UCSD-AML1 (cell line): ENCODE results near the gene RGS2.
A peak's percentile ranks its signal among the peaks of the same experiment; 100 is the strongest.

Source experiments
- DNase-seq: peaks from one replicate; lab custom pipeline; 2025; ENCODE audit not compliant: unreplicated experiment; lab: John Stamatoyannopoulos, UW

Gene RGS2, protein sequence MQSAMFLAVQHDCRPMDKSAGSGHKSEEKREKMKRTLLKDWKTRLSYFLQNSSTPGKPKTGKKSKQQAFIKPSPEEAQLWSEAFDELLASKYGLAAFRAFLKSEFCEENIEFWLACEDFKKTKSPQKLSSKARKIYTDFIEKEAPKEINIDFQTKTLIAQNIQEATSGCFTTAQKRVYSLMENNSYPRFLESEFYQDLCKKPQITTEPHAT

DNA sequence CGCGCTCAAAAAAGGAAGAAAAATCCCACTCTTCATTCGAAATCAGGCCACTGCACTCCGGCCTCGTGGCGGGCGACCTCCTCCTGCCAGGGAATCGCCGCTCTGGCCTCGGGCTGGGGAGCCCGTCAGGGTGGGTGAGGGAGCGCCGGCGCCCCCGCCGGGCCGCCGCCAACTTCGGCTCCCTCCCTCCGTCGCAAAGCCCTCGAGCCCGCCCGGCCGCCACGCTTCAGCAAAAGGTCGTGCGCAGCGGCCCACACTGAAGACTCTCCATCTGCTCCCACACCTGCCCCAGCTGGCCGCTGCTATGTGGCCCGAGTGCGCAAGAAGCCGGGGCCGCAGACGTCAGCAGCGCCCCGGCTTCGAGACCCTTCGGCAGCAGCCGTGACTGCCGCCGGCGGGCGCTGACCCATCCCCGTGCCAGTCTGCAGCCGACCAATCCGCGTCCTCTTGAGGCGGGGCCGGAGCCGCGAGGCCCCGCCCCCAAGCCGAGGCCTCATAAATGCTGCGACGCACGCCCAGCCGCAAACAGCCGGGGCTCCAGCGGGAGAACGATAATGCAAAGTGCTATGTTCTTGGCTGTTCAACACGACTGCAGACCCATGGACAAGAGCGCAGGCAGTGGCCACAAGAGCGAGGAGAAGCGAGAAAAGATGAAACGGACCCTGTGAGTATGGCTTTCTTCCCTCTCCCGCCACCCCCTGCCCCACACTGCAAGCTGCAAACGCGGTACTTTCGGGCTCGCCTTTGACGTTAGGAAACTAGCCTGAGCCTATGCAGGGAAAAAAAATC lies at the start of gene RGS2:
RGS2 (plus strand) TSS at position 522 of the 789 bp plus-strand sequence; CDS start at position 555, 33 bp downstream.
- peak; percentile 92 for DNase-seq

GRCh38 chr1:192759104-192759503 lies 49.7 kb upstream of the RGS2 start:
- DNase-seq, result no peak

GRCh38 chr1:192762265-192762664 lies 46.6 kb upstream of the RGS2 start:
- no peak for DNase-seq

DNA sequence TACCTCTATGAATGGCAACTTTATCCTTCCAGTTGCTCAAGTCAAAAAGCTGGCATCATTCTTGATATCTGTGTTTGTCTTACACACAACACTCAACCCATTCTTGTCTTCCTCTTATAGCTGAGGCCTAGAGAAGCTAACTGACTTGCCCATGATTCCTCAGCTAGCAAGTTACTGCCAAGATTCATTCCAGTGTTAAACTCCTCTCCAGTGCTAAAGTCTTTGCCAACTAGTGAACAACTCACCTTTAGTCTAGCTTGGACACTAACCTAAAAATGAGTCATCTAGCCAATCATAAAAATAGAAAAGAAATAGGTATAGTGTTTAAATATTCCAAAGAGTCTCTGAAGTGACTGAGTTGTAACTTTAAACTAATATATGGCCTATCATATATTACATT lies 45.6 kb upstream of the RGS2 start:
- DNase-seq, result no peak

DNA sequence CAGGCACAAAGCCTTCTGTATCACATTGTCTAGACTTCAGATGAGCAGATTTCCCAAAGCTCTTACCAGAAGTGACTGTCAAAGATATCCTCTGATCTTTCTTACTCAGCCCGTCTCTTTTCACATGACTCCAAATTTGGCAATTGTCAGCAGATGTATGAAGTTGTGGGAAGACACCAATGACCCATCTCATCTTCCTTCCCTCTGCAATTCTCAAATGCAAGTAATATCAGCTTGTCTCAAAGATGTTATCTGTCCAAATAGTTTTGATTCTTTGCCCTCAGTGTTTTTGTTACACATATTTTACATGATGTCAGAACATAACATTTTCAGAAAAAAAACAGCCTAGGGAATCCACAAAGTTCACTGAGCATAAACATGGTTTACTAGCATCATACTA lies 45.1 kb upstream of the RGS2 start:
- DNase-seq, result no peak

DNA sequence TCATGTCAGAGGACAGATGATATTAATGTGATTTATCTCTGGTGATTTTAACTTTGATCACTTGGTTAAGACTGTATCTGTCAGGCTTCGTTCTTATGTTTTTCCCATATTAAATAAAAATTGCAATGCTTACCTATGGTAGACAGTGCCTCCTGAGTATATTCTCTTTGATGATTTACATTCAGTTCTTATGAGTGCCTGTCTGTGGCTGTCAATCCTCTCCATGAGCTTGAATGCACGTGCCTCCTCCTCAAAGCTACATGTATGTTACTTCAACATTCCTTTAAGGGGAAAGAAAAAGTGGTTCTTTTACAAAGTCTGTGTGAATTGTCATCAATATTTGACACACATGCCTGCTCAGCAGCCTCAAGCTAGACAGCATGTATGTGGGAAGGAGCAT lies 44.2 kb upstream of the RGS2 start:
- DNase-seq, result no peak

DNA sequence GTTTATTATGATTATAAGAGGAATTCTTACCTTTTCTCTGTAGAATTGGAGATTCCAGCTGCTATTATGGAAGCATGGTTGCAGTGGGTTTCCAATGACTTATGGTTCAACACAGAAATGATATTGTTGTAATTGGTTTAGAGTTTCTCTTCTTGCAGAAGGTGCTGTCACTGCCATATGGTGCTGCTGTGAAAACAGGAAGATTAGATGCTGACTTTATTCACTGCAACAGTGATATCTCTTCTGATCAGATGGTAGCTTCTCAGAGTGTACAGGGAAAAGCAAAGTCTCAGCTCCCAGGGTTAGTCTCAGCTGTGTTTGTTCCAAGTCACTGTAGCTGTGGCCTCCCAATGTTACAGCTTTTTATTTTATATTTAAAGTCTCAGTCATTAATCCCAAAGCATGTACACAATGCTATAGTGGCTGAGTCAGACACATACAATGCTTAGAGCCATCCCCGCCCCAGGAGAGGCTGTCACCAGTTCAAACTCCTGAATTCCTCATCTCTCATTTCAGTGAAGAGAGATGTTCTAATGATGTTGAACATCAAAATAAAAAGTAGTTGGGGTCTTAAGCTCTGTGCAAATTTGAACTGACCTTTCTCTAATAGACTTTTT lies 42.7 kb upstream of the RGS2 start:
- no peak for DNase-seq

DNA sequence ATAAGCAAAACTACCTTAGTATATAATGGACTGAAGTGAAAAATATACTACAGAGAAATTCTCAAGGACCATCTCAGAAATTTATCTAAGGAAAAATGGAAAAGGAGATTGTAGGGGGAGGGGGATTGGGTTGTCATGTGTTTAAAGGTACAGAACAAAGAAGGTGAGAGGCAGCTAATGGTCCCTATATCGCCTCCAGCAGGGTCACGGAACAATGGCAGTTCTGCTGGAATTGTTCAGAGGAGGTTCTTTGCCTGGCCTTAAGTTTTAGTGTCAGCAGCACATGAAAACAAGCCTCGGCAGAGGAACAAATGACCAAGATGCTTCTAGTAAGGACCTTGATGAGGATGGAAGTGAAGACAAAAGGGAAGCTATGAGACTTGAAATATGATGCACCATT lies 42.0 kb upstream of the RGS2 start:
- DNase-seq, result no peak

- no peak for DNase-seq
Measured at GRCh38 chr1:192767798-192768197, 41.0 kb upstream of the RGS2 start.

GRCh38 chr1:192768463-192768862 lies 40.4 kb upstream of the RGS2 start:
- DNase-seq, result no peak

DNA sequence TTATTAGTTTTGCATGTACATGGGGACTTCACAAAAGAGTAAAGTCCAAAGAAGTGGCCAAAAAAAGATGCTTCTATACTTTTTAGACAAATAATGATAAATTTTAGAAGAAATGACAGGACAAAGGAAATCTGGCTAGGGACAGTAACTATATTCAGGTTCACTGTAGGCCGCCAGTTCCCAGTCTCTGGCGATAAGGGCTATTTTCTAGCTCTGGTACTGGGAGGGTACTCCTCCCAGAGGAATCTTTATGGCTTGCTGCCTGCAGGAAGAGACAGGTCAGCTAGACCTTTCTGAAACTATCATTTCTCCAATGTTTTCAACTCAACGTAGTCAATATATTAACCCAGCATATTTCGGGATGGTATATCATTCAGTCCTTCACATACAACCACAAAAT lies 37.5 kb upstream of the RGS2 start:
- no peak for DNase-seq

DNA sequence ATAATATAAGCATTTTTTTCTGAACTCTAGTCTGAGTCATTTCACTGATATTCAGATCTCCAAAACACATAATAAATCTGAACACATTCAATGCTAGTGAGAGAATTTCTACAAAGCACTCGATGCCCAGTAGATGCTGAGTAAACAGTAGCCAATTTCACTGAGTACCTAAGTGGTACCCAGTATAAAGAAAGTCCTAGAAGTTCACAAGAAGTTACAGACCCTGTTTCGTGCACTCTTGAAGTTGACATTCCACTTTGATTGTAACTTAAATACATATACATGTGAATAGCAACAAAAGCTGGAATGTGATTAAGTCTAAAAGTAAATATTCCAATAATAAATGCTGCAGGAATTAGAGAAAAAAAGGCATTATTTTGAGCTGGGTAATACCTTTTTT lies 33.2 kb upstream of the RGS2 start:
- DNase-seq, result no peak

- no peak for DNase-seq
Measured at GRCh38 chr1:192776206-192776605, 32.6 kb upstream of the RGS2 start.

GRCh38 chr1:192776998-192777397 lies 31.8 kb upstream of the RGS2 start:
- no peak for DNase-seq

- no peak for DNase-seq
Measured at GRCh38 chr1:192783791-192784190, 25.0 kb upstream of the RGS2 start.

DNA sequence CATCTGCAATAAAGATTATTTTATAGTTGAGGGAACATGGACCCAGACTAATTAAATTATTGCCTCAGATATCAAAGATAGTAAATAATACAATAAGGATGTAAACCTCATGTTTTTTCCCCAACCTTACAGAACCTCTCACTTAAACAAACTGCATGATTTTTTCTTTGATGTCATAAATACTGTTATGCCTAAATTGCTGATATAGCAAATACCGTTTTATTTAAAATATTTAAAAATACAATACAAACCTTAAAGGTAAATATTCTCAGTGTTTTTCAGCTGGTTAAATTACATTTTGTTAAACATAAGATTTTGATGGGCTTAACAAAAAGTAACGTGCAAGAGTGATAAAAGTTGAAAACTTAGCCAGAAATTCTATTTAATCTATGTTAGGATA lies 24.4 kb upstream of the RGS2 start:
- no peak for DNase-seq

- no peak for DNase-seq
Measured at GRCh38 chr1:192786576-192786975, 22.3 kb upstream of the RGS2 start.

DNA sequence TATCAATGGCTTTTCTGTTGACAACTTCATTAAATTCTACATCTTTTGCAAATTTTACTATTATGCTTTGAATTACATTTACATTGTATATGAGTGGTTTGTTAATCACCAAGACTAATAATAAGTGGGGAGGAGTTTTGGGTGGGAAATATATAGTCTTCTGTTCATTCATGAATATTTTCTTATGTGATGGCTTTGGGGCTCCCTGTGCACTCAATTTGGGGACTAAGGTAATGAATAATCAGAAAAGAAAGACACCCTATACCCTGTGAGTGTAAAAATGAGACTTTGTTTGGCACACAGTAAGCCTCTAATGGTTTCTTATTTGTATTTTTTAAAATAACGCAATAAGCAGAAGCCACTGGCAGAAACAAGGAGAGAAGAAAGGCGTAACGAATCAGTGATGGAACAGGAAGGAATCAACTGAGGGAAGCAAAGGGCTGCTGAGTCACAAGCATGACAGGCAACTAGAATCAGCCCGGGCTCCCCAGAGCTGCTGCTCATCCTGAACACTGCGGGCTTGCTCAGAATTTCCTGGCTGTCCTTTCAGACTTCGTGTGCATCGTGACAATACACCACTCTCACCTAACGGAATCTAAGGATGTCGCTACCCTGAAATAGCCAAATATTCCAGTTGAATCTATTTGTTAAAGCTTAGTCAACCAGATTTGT lies 20.8 kb upstream of the RGS2 start:
- DNase-seq, result peak; percentile 23

DNA sequence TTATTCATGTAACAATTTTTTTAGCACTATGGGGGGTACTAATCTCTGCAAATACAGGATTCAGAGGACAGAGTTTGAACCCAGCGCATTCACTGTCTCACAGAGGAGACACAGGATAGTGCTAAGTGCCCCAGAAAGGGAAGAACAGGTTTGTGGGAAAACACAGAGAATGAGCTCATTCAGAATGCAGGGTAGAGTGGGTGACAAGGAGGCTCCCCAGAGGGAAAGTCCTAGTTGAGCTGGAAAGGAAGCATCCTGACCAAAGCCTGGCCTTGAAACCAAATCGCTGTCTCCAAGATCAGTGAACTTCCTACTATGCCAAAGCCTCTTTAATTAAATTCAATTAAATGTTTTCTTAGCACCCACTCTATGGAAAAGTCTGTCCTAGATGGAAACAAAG lies 19.0 kb upstream of the RGS2 start:
- DNase-seq, result no peak

DNA sequence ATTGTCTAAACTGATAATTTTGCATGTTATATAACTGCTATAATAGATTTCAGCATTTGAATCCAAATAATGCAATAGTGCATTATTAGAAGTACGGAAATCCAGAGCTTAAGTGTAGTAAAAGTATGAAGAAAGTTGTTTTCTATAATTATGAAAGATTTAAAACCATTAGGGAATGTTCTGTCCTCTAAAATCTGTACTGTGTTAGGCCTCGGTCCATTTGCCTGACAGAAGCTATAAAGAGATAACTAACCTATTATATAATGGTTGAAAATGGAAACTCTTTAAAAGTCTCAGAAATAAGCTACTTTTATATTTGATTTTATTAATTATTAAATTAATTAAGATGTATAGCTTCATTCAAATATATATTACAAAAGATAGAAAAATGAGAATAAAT lies 16.2 kb upstream of the RGS2 start:
- no peak for DNase-seq

DNA sequence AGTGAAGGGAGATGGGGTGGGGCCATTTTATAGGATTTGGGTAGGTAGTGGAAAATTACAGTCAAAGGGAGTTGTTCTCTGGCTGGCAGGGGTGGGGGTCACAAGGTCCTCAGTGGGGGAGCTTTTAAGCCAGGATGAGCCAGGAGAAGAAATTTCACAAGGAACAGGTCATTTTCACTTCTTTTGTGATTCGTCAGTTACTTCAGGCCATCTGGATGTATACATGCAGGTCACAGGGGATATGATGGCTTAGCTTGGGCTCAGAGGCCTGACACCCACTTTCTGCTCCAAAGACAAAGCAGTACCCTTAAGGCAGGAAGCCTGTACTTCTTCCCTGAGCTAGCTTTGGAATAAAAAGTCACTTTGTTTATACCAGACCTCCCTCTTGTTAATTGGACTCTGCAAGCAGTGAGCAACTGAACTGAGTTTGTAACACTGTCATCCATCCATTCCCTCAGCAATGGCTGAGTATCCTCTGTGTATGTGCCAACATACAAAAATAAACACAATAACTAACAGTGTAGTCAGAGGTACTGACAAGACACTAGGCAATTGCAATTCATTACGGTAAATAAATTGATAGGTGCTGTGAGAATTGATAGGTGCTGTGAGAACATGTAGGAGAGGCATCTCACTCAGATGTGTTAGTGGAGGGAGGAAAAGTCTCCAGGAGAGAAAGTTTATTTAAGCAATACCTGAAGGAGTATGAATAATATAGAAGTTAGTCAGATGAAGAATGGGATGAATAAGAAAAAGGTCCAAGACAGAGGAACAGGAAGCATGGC lies 14.7 kb upstream of the RGS2 start:
- no peak for DNase-seq
